COLO668 (cell line): ENCODE data around the gene C16orf78.

Experiments used
- DNase-seq: peaks from one replicate; lab custom pipeline; 2025; ENCODE audit not compliant: unreplicated experiment; lab: John Stamatoyannopoulos, UW

C16orf78 gene

DNA sequence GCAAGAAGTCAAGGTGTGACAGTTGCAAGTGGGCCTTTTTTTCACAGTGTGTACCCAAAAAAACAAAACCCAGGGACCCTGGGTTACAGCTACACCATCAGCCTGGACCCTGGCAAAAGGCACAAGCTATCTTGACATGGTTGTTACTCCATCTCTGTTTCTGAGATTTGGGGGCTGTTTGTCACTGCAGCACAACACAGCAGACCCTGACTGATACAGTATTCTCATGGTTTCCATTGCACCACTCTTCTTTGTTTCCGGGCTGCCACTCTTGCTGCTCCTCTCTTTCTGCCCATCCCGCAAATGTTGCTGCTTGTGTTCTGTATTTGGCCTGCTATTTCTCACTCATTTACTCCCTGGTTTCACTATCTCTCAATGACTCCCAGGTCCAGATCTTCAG is 55.2 kb downstream of the C16orf78 start:
- no peak for DNase-seq

GRCh38 chr16:49431040-49431439 is 57.4 kb downstream of the C16orf78 start:
- DNase-seq = no peak

DNA sequence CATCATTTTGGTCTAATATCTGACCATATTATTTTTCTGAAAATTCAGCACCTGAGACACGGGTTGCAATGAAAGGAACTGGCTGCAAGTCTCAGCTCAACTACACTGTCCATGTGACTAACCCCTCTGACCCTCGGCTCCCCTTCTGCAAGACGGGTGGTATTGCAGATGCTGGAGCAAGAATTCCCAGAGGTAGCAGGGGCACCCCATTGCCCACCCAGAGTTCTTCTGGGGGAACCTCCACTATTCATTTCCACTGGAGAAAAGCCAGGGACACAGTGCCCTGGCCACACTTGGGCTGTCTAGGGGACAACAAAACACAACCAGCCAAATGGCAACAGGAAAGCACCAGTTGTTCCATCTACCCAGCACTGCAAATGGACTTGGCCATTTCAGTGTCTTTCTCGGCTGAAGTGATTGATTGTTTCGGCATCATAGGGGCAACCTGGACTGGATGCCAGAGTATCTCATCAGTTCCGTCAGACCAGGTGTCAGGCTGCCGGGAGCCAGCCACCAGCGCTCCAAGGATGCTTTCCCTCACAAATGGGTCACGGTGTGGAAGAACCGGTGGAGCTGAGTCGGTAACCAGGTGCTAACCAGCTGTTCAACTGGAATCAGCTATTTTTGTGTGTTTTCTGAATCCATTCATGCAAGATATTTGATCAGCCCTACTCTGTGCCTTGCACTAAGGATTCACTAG is 58.1 kb downstream of the C16orf78 start:
- no peak for DNase-seq

DNA sequence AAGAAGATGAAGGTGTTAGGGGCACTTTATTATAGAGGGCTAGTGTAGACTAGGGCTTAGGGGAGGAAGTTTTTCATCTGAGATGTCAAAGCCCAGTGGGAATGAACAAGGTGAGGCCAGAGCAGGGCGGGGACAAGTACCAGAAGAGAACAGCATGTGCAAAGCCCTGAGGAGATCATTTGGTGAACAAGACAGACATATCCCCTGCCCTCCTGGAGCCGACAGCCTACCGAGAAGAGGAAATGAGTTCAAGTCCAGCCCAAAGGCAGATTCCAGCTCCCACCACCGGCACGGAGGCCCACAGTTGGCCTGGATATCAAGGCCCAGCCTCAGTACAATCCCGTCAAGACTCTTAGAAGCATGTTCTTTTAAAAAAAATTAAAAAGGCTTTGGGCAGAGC is 61.1 kb downstream of the C16orf78 start:
- no peak for DNase-seq

DNA sequence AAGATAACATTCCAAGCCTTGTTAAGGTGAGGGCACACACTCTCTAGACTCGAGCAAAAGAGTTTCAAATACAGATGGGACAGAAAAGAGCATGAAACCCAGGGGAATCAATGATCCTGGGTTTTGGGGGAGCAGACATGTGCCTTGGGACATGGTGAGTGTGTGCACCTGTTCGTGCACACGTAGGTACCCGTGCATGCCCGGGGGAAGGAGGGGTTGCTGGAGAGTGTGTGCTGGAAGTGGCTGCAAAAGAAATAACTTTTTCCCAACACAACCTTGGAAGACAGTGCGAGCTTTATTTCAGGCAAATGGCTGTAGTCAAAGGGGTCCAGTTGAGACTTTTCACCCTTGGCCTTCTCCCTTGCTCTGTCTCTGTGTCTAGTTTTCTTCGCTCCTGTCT is 62.6 kb downstream of the C16orf78 start:
- no peak for DNase-seq

GRCh38 chr16:49437344-49437743 is 63.7 kb downstream of the C16orf78 start:
- no peak for DNase-seq

DNA sequence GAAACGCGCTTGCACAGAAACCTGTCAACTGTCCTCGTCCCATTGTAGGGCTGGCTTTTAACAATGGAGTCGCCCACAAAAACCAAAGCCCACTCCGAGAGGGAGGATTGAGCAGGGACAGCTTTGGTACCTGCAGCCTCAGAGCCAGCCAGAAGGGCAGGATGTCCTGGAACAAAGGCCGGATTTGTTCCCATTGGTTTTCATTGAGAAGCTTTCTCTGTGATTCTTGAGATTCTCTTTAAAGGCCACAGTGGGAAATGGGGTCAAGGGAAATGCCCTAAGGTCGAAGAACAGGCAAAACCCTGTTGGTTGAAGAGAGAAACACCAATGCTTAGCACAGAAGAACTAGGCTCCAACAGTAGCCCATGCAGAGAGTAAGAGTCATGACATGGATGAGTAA is 65.4 kb downstream of the C16orf78 start:
- no peak for DNase-seq

GRCh38 chr16:49439676-49440075 is 66.1 kb downstream of the C16orf78 start:
- DNase-seq = no peak

GRCh38 chr16:49440156-49441065 is 66.8 kb downstream of the C16orf78 start:
- no peak for DNase-seq

DNA sequence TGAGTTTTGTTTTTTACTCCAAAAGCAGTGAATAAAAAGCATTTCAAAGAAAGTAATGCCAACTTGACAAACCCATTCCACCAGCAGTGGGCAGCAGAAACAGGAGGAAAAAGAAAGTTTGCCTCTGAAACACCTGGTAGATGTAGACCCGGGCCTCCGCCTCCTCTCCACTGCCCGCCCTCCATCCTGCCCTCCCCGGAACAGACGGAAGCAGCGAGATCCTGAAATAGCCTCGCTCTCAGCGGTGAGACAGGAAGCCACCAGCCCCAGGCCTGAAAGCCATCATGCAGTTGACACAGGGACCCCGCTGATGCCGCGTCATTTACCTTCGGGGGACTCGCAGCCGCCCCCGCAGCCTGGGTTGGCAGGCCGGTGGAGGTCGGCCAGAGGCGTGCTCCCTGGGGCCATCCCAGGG is 67.8 kb downstream of the C16orf78 start:
- no peak for DNase-seq

DNA sequence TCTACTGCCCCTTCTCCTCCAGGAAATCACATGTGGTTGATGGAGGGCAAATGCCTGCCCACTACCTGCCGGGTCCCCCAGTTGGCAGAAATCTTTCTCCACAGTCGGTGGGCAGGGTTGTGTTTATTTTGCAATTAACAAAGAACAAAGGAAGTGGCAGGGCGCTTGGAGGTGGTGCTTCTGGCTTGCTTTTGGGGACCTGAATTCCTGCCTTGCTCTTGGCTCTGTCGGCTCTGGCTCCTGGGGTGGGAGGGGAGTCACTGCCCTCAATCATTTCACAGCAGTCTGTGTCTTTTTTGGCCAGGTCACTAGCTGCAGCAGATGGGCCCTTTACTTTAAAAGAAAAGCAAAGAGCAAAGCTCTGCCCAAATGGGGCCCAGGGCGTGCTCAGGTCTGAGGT is 69.2 kb downstream of the C16orf78 start:
- no peak for DNase-seq

DNA sequence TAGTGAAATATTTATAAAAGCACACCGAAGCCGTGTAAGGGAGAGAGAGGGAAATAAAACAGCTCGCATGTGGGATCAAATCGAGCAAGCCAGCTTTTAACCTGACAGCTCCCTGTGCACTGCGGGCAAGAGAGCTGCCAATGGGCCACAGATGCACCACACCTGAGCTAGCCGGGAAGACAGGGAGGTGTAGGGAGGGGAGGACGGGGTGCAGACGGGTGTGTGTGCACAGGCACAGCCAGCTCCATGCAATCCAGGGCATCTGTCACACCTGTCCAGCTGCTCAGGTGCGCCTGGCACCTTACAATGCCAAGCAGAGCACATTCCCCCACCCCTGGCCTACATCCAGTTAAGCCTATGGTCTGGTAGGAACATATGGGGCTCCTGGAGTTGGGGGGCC is 70.0 kb downstream of the C16orf78 start:
- no peak for DNase-seq

GRCh38 chr16:49446805-49447204 is 73.2 kb downstream of the C16orf78 start:
- no peak for DNase-seq
